ENCODE results near the gene PCP4L1.

DNA sequence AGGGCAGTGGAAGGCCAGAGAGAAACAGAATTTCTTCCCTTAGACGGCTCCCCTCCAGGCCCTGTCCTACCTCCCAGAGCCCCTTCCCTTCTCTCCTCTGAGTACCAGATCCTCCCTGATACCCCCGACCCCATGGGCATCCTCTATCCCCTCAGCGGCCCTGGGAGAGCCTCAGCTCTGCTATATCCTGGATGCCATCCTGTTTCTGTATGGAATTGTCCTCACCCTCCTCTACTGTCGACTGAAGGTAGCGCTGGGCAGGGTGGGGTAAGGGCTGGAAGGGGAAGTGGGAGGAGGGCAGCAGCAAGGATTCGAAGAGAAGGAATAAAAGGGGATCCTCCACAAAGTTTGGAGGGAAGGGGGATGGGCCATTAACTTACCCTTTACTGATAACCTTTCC is 40.7 kb upstream of the PCP4L1 start:
- TF ChIP-seq, protein P1, sequence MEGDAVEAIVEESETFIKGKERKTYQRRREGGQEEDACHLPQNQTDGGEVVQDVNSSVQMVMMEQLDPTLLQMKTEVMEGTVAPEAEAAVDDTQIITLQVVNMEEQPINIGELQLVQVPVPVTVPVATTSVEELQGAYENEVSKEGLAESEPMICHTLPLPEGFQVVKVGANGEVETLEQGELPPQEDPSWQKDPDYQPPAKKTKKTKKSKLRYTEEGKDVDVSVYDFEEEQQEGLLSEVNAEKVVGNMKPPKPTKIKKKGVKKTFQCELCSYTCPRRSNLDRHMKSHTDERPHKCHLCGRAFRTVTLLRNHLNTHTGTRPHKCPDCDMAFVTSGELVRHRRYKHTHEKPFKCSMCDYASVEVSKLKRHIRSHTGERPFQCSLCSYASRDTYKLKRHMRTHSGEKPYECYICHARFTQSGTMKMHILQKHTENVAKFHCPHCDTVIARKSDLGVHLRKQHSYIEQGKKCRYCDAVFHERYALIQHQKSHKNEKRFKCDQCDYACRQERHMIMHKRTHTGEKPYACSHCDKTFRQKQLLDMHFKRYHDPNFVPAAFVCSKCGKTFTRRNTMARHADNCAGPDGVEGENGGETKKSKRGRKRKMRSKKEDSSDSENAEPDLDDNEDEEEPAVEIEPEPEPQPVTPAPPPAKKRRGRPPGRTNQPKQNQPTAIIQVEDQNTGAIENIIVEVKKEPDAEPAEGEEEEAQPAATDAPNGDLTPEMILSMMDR (IDR thresholded peaks at IDR 0.05), result no peak
- TF ChIP-seq ZFX (IDR thresholded peaks at IDR 0.05; ENCODE audit: borderline replicate concordance), result no peak
